Fibroblast of lung (primary cell): ENCODE results near the gene CLMN. TPM values are rescaled to one million over a fixed set of nuclear protein-coding genes. Genes with fewer than 3 reads are reported as not detected.

Source experiments
- DNase-seq, 2 donors: peaks; one replicate each; pipeline versions ENCODE4 v3.0.0 to v3.0.0-alpha.2; 2010; ENCODE audit warnings: low read depth in 2 of 2
- H2AFZ ChIP-seq: 2 replicates; pipeline ENCODE4 v1.5.1; 2012; ENCODE audit warnings: low read length, control low read depth, inconsistent platforms
- H3K27ac ChIP-seq: 2 replicates; pipeline ENCODE4 v1.5.1; 2011; ENCODE audit warnings: low read length, control low read depth; ENCODE audit not compliant: insufficient read depth
- H3K27me3 ChIP-seq: 2 replicates; pipeline ENCODE4 v1.5.1; 2011; ENCODE audit warnings: mild to moderate bottlenecking, low read length; ENCODE audit not compliant: control insufficient read depth, insufficient read depth
- H3K36me3 ChIP-seq: 2 replicates; pipeline ENCODE4 v1.5.1; 2011; ENCODE audit warnings: low read length; ENCODE audit not compliant: control insufficient read depth, insufficient read depth
- H3K4me1 ChIP-seq: 2 replicates; pipeline ENCODE4 v1.5.1; 2011; ENCODE audit warnings: low read length; ENCODE audit not compliant: control insufficient read depth, insufficient read depth; ENCODE audit errors: extremely low read depth
- H3K4me2 ChIP-seq: 2 replicates; pipeline ENCODE4 v1.5.1; 2011; ENCODE audit warnings: low read length, control low read depth; ENCODE audit not compliant: insufficient read depth; ENCODE audit errors: extremely low read depth
- H3K4me3 ChIP-seq, 4 experiments: fragments of 200-600 bp in 1 of 4; sonication (generic) in 1 of 4; replicated peaks in 1 of 4; 2 replicates each; pipeline ENCODE4 v1.5.1; 2011 to 2016; ENCODE audit warnings: low read length in 4 of 4, low read depth in 3 of 4, mild to moderate bottlenecking in 3 of 4, control low read depth in 2 of 4, inconsistent platforms in 1 of 4, mixed read lengths in 1 of 4; ENCODE audit not compliant: insufficient read depth in 1 of 4; ENCODE audit errors: control extremely low read depth in 1 of 4
- H3K79me2 ChIP-seq: 2 replicates; pipeline ENCODE4 v1.5.1; 2012; ENCODE audit warnings: mild to moderate bottlenecking, low read length, inconsistent platforms; ENCODE audit not compliant: control insufficient read depth, insufficient read depth
- H3K9ac ChIP-seq: 2 replicates; pipeline ENCODE4 v1.5.1; 2011; ENCODE audit warnings: mild to moderate bottlenecking, low read length, control low read depth; ENCODE audit not compliant: insufficient read depth
- H3K9me3 ChIP-seq: 2 replicates; pipeline ENCODE4 v1.5.1; 2012; ENCODE audit warnings: low read depth, low read length; ENCODE audit not compliant: control insufficient read depth, insufficient read depth
- H4K20me1 ChIP-seq: 2 replicates; pipeline ENCODE4 v1.5.1; 2011; ENCODE audit warnings: low read length; ENCODE audit not compliant: control insufficient read depth, insufficient read depth; ENCODE audit errors: extremely low read depth
- CTCF ChIP-seq, 2 donors: IDR thresholded peaks in 1 of 2; conservative IDR thresholded peaks in 1 of 2; 1 replicate in 1 of 2; 2 replicates in 1 of 2; pipeline ENCODE4 v1.5.1; 2011 to 2012; ENCODE audit warnings: low read length in 2 of 2, control low read depth in 1 of 2, inconsistent platforms in 1 of 2, low read depth in 1 of 2, mild to moderate bottlenecking in 1 of 2
- EZH2 ChIP-seq: IDR thresholded peaks from 2 replicates; pipeline ENCODE4 v1.5.1; 2012; ENCODE audit warnings: low read length, control low read depth, mild to moderate bottlenecking; ENCODE audit errors: missing control alignments
- polyA plus RNA-seq, 2 donors: library from polyadenylated mRNA; depleted of rRNA in 1 of 2; stranded (reverse) in 1 of 2; unstranded in 1 of 2; fragments of >200 nt; gene quantifications; 2 replicates each; pipeline ENCODE4 v1.2.1, GENCODE V29; 2011 to 2012; ENCODE audit warnings: missing spikeins in 1 of 2
- total RNA-seq: library from RNA; depleted of rRNA; stranded (reverse); fragments of >200 nt; gene quantifications from 2 replicates; pipeline ENCODE4 v1.2.1, GENCODE V29; 2014

Gene CLMN
- total and polyA plus RNA-seq, 2 donors (not counting 1 experiment from before 2014, with no cell fraction given) = 0.83 to 2.7 TPM

- no peak overlapping the region for H3K4me2 ChIP-seq
- H3K9ac ChIP-seq = no peak overlapping the region
Observed at GRCh38 chr14:95311752-95312151, 8.0 kb downstream of the CLMN start.

GRCh38 chr14:95310635-95311380 is 8.9 kb downstream of the CLMN start:
- no peak overlapping the region for H2AFZ ChIP-seq
- no peaks in the 10 kb centered on the region for H3K9me3 ChIP-seq
- no peak overlapping the region for H3K9ac ChIP-seq
- TF ChIP-seq EZH2 = no peak
- no peak for TF ChIP-seq CTCF (conservative IDR thresholded peaks at IDR 0.05 in 1 of 2, IDR thresholded peaks at IDR 0.05 in 1 of 2; ENCODE audit: low read depth in 1 of 2, low read length in 2 of 2)
- no peaks in the 10 kb centered on the region for H3K36me3 ChIP-seq
- no peak for DNase-seq
- no peaks in the 10 kb centered on the region for H4K20me1 ChIP-seq
- no peaks in the 10 kb centered on the region for H3K79me2 ChIP-seq
- no peaks in the 10 kb centered on the region for H3K27me3 ChIP-seq
- H3K27ac ChIP-seq = no peak overlapping the region
- H3K4me3 ChIP-seq = no peak overlapping the region
- no peak overlapping the region for H3K4me2 ChIP-seq
- peaks cover 4% of the 10 kb centered on the region for H3K4me1 ChIP-seq

More at GRCh38 chr14:95311752-95312151, 8.0 kb downstream of the CLMN start:
- H3K36me3 ChIP-seq = no peaks in the 10 kb centered on the region
- no peak overlapping the region for H3K27ac ChIP-seq
- DNase-seq = peak in 1 of 2 donors; percentile 6
- no peak overlapping the region for H3K4me3 ChIP-seq
- no peak overlapping the region for H2AFZ ChIP-seq
- no peaks in the 10 kb centered on the region for H4K20me1 ChIP-seq
- peaks cover 4% of the 10 kb centered on the region for H3K4me1 ChIP-seq
- TF ChIP-seq CTCF (conservative IDR thresholded peaks at IDR 0.05 in 1 of 2, IDR thresholded peaks at IDR 0.05 in 1 of 2; ENCODE audit: low read depth in 1 of 2, low read length in 2 of 2) (no peak), EZH2 (no peak)
- H3K79me2 ChIP-seq = no peaks in the 10 kb centered on the region
- H3K27me3 ChIP-seq = no peaks in the 10 kb centered on the region
- H3K9me3 ChIP-seq = no peaks in the 10 kb centered on the region

GRCh38 chr14:95309261-95310051 is 10.3 kb downstream of the CLMN start:
- H3K36me3 ChIP-seq = no peaks in the 10 kb centered on the region
- H3K4me3 ChIP-seq = no peak overlapping the region
- H3K79me2 ChIP-seq = no peaks in the 10 kb centered on the region

More at GRCh38 chr14:95309261-95310051, 10.3 kb downstream of the CLMN start:
- no peaks in the 10 kb centered on the region for H3K27me3 ChIP-seq
- no peak overlapping the region for H3K9ac ChIP-seq
- no peaks in the 10 kb centered on the region for H4K20me1 ChIP-seq
- DNase-seq = no peak
- peaks cover 3% of the 10 kb centered on the region for H3K4me1 ChIP-seq
- no peak overlapping the region for H3K27ac ChIP-seq
- no peak overlapping the region for H2AFZ ChIP-seq
- no peaks in the 10 kb centered on the region for H3K9me3 ChIP-seq
- TF ChIP-seq EZH2 (no peak), CTCF (conservative IDR thresholded peaks at IDR 0.05 in 1 of 2, IDR thresholded peaks at IDR 0.05 in 1 of 2; ENCODE audit: low read depth in 1 of 2, low read length in 2 of 2) (no peak)
- no peak overlapping the region for H3K4me2 ChIP-seq
